ENCODE measurements around the gene TSPAN31. TPM values are rescaled to one million over a fixed set of nuclear protein-coding genes. Genes with fewer than 3 reads are reported as not detected.

The TSPAN31 gene
- total and polyA plus RNA-seq, 8 donors = 10.1 to 46.8 (median 19.4) TPM

DNA sequence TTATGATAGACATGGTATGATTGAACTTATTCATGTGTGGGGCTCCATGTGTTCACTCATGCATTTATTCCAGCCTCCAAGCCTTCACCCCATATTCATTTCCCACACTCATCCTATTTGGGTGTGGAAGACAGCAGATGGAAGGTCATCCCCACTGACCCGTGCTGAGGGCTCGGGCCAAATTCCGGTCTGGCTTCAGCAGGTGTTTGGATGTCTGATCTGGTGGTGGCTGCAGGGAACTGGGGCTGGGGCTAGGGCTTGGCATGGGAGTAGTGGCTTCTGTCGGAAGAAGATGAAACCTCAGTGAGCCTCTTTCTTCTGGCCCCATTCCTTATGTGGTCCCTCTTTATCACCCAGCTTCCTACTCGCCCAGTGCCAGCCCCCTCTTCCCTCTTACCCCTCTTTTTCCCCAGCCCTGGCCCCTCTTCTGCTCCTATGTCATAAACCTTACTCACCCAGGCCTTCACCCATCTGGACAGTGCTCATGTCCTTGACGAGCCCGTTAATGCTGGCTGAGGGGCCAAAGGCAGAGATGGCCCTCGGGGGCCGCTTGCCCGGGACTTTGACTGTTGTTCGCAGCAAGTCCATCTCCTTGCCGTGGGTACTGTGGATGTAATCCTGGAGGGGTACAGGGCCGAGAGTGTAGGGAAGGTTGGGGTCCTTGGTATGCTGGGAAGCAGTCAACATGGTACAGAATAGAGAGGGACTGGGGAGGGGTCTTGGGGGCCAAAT lies 14.3 kb upstream of the TSPAN31 start:
- no peak for DNase-seq
- peaks cover 0 to 88% (median 11%) of the 10 kb centered on the region in 3 donors for H3K27me3 ChIP-seq
- intact Hi-C loops (cut with DNase I; ENCODE audit: low total_unique reads) = no loop called here
- H3K36me3 ChIP-seq = peaks cover 0 to 59% (median 6%) of the 10 kb centered on the region in 4 donors
- TF ChIP-seq CTCF (IDR thresholded peaks at IDR 0.05) (no peak), EP300 (IDR thresholded peaks at IDR 0.05) (no peak), POLR2AphosphoS5 (IDR thresholded peaks at IDR 0.05) (no peak), POLR2A (IDR thresholded peaks at IDR 0.05) (no peak)
- H3K27ac ChIP-seq = no peak overlapping the region
- H3K4me3 ChIP-seq = no peak overlapping the region
- WGBS, 5 donors = 77 to 84% (median 78%) methylated on average over 13 of the region's 13 CpGs
- peaks cover 18 to 29% (median 23%) of the 10 kb centered on the region in 4 donors for H3K4me1 ChIP-seq
- no peaks in the 10 kb centered on the region for H3K9me3 ChIP-seq

GRCh38 chr12:57731411-57732080 lies 13.3 kb upstream of the TSPAN31 start:
- Histone ChIP-seq H3K27ac (no peak overlapping the region), H3K4me3 (no peak overlapping the region), H3K9me3 (no peaks in the 10 kb centered on the region), H3K27me3 (peaks cover 3 to 88% (median 22%) of the 10 kb centered on the region in 3 donors), H3K36me3 (peaks cover 0 to 58% (median 6%) of the 10 kb centered on the region in 4 donors), H3K4me1 (peaks cover 14 to 29% (median 23%) of the 10 kb centered on the region in 4 donors)
- no peak for DNase-seq
- intact Hi-C loops (cut with DNase I; ENCODE audit: low total_unique reads) = no loop called here
- TF ChIP-seq CTCF (IDR thresholded peaks at IDR 0.05) = no peak
- TF ChIP-seq EP300 (IDR thresholded peaks at IDR 0.05) = no peak
- TF ChIP-seq POLR2AphosphoS5 (IDR thresholded peaks at IDR 0.05) = no peak
- TF ChIP-seq POLR2A (IDR thresholded peaks at IDR 0.05) = no peak
- 75 to 81% (median 80%) methylated on average over 18 to 19 of the region's 19 CpGs for WGBS, 5 donors

DNA sequence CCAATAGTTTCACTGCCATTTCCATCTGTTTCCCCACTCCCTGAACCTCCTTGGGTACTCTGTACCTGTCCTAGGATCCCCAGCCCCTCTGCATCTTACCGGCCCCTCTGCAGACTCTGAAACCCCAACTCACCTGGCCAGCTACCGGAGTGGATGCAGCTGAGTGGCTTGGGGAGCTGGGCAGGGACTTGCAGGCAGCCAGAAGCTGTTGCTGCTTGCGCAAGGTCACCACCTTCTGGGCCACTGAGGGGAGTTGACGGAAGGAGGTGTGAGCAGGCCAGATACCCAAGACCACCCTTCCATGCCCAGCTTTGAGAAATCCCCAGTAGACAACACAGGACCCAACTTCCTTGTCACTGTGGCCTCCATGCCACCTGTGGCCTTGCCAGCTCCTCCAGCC lies 12.6 kb upstream of the TSPAN31 start:
- TF ChIP-seq POLR2A (IDR thresholded peaks at IDR 0.05) (no peak), CTCF (IDR thresholded peaks at IDR 0.05) (no peak), EP300 (IDR thresholded peaks at IDR 0.05) (no peak), POLR2AphosphoS5 (IDR thresholded peaks at IDR 0.05) (no peak)
- peaks cover 11 to 29% (median 23%) of the 10 kb centered on the region in 4 donors for H3K4me1 ChIP-seq
- WGBS, 5 donors = 60 to 82% (median 74%) methylated on average over 4 of the region's 4 CpGs
- peaks cover 0 to 51% (median 3%) of the 10 kb centered on the region in 4 donors for H3K36me3 ChIP-seq
- DNase-seq = no peak
- H3K27me3 ChIP-seq = peaks cover 9 to 88% (median 29%) of the 10 kb centered on the region in 3 donors
- no peaks in the 10 kb centered on the region for H3K9me3 ChIP-seq
- no peak overlapping the region for H3K27ac ChIP-seq
- intact Hi-C loops (cut with DNase I; ENCODE audit: low total_unique reads) = no loop called here
- H3K4me3 ChIP-seq = no peak overlapping the region

- H3K36me3 ChIP-seq = peaks cover 0 to 44% (median 2%) of the 10 kb centered on the region in 4 donors
- WGBS, 5 donors = 77 to 81% (median 78%) methylated on average over 8 to 11 of the region's 11 CpGs
- H3K27ac ChIP-seq = no peak overlapping the region
- TF ChIP-seq EP300 (IDR thresholded peaks at IDR 0.05) (no peak), POLR2AphosphoS5 (IDR thresholded peaks at IDR 0.05) (no peak), CTCF (IDR thresholded peaks at IDR 0.05) (no peak), POLR2A (IDR thresholded peaks at IDR 0.05) (no peak)
- intact Hi-C loops (cut with DNase I; ENCODE audit: low total_unique reads) = no loop called here
- no peak for DNase-seq
- H3K4me3 ChIP-seq = no peak overlapping the region
- H3K4me1 ChIP-seq = peaks cover 18 to 29% (median 26%) of the 10 kb centered on the region in 4 donors
- H3K9me3 ChIP-seq = no peaks in the 10 kb centered on the region
- H3K27me3 ChIP-seq = peaks cover 15 to 88% (median 36%) of the 10 kb centered on the region in 3 donors
Measured at GRCh38 chr12:57732726-57733593, 11.9 kb upstream of the TSPAN31 start.

Measured in stomach (tissue), 9 donors.